Mesodermal cell (in vitro differentiated cells): ENCODE measurements around the gene VWA3B.

Source experiments
- H3K27ac ChIP-seq: 2 replicates; pipeline ENCODE4 v1.7.0; 2013; ENCODE audit warnings: mild to moderate bottlenecking, low read depth, low read length, moderate library complexity; ENCODE audit not compliant: severe bottlenecking
- H3K36me3 ChIP-seq: 2 replicates; pipeline ENCODE4 v1.7.1; 2013; ENCODE audit warnings: mild to moderate bottlenecking, low read length, moderate library complexity; ENCODE audit not compliant: control insufficient read depth, insufficient read depth
- H3K4me1 ChIP-seq: one replicate; pipeline ENCODE4 v1.7.1; 2013; ENCODE audit warnings: mild to moderate bottlenecking, low read length; ENCODE audit not compliant: insufficient read depth, control insufficient read depth, poor library complexity, severe bottlenecking
- H3K4me3 ChIP-seq: 2 replicates; pipeline ENCODE4 v1.7.0; 2013; ENCODE audit warnings: low read length, control low read depth, mild to moderate bottlenecking; ENCODE audit not compliant: insufficient read depth, poor library complexity, severe bottlenecking; ENCODE audit errors: extremely low read depth
- H3K9me3 ChIP-seq: 2 replicates; pipeline ENCODE4 v1.7.1; 2013; ENCODE audit warnings: mild to moderate bottlenecking, low read length, moderate library complexity; ENCODE audit not compliant: control insufficient read depth
- WGBS, 2 experiments: methylation state at CpG; one replicate each; pipeline ENCODE4 v1.1.5; 2013; ENCODE audit warnings: missing lambda C conversion rate in 2 of 2; ENCODE audit not compliant: insufficient coverage in 2 of 2; 5-methylcytosine and 5-hydroxymethylcytosine counted together

The VWA3B gene

GRCh38 chr2:98175811-98176210 lies 88.8 kb downstream of the VWA3B start:
- no peaks in the 10 kb centered on the region for H3K36me3 ChIP-seq
- no peak overlapping the region for H3K27ac ChIP-seq
- no peaks in the 10 kb centered on the region for H3K4me1 ChIP-seq
- H3K4me3 ChIP-seq = no peak overlapping the region
- WGBS, 2 experiments = 64 to 74% methylated on average over 2 to 6 of the region's 6 CpGs
- no peaks in the 10 kb centered on the region for H3K9me3 ChIP-seq

GRCh38 chr2:98177286-98177685 lies 90.3 kb downstream of the VWA3B start:
- no peaks in the 10 kb centered on the region for H3K36me3 ChIP-seq
- H3K4me3 ChIP-seq = no peak overlapping the region
- 40% methylated on average over 1 of the region's 2 CpGs; no CpG with 5 or more reads in 1 of the 2 experiments for WGBS, 2 experiments
- H3K4me1 ChIP-seq = no peaks in the 10 kb centered on the region
- no peaks in the 10 kb centered on the region for H3K9me3 ChIP-seq
- no peak overlapping the region for H3K27ac ChIP-seq

- Histone ChIP-seq H3K4me1 (no peaks in the 10 kb centered on the region), H3K36me3 (no peaks in the 10 kb centered on the region), H3K4me3 (no peak overlapping the region), H3K27ac (no peak overlapping the region), H3K9me3 (no peaks in the 10 kb centered on the region)
- 77 to 89% methylated on average over 2 to 5 of the region's 6 CpGs for WGBS, 2 experiments
These were observed 91.0 kb downstream of the VWA3B start for GRCh38 chr2:98177986-98178385.

- Histone ChIP-seq H3K27ac (no peak overlapping the region), H3K36me3 (no peaks in the 10 kb centered on the region), H3K9me3 (no peaks in the 10 kb centered on the region), H3K4me3 (no peak overlapping the region), H3K4me1 (no peaks in the 10 kb centered on the region)
- 88 to 91% methylated on average over 2 of the region's 2 CpGs for WGBS, 2 experiments
These were observed 93.5 kb downstream of the VWA3B start for GRCh38 chr2:98180456-98180855.

GRCh38 chr2:98181346-98181745 lies 94.4 kb downstream of the VWA3B start:
- Histone ChIP-seq H3K36me3 (no peaks in the 10 kb centered on the region), H3K27ac (no peak overlapping the region), H3K4me3 (no peak overlapping the region), H3K4me1 (no peaks in the 10 kb centered on the region), H3K9me3 (no peaks in the 10 kb centered on the region)
- 94% methylated on average over 3 of the region's 3 CpGs; no CpG with 5 or more reads in 1 of the 2 experiments for WGBS, 2 experiments

- Histone ChIP-seq H3K9me3 (no peaks in the 10 kb centered on the region), H3K4me1 (no peaks in the 10 kb centered on the region), H3K27ac (no peak overlapping the region), H3K4me3 (no peak overlapping the region), H3K36me3 (no peaks in the 10 kb centered on the region)
- 83 to 84% methylated on average over 4 to 5 of the region's 5 CpGs for WGBS, 2 experiments
These were observed 98.8 kb downstream of the VWA3B start for GRCh38 chr2:98185801-98186200.

GRCh38 chr2:98187194-98187593 lies 100.2 kb downstream of the VWA3B start:
- 89 to 100% methylated on average over 3 to 6 of the region's 9 CpGs for WGBS, 2 experiments
- Histone ChIP-seq H3K36me3 (no peaks in the 10 kb centered on the region), H3K4me1 (no peaks in the 10 kb centered on the region), H3K27ac (no peak overlapping the region), H3K9me3 (no peaks in the 10 kb centered on the region), H3K4me3 (no peak overlapping the region)

GRCh38 chr2:98188351-98189046 lies 101.5 kb downstream of the VWA3B start:
- Histone ChIP-seq H3K9me3 (no peaks in the 10 kb centered on the region), H3K36me3 (no peaks in the 10 kb centered on the region), H3K4me3 (no peak overlapping the region), H3K4me1 (no peaks in the 10 kb centered on the region), H3K27ac (no peak overlapping the region)
- WGBS, 2 experiments = 81 to 100% methylated on average over 1 to 3 of the region's 4 CpGs

- no peaks in the 10 kb centered on the region for H3K4me1 ChIP-seq
- WGBS, 2 experiments = 85 to 94% methylated on average over 4 to 5 of the region's 5 CpGs
- no peak overlapping the region for H3K27ac ChIP-seq
- H3K9me3 ChIP-seq = no peaks in the 10 kb centered on the region
- no peak overlapping the region for H3K4me3 ChIP-seq
- H3K36me3 ChIP-seq = no peaks in the 10 kb centered on the region
These were observed 104.9 kb downstream of the VWA3B start for GRCh38 chr2:98191883-98192282.

- H3K27ac ChIP-seq = no peak overlapping the region
- H3K4me1 ChIP-seq = no peaks in the 10 kb centered on the region
- WGBS, 2 experiments = 60 to 83% methylated on average over 1 of the region's 1 CpG
- H3K9me3 ChIP-seq = no peaks in the 10 kb centered on the region
- no peak overlapping the region for H3K4me3 ChIP-seq
- H3K36me3 ChIP-seq = no peaks in the 10 kb centered on the region
These were observed 114.6 kb downstream of the VWA3B start for GRCh38 chr2:98201576-98201975.

GRCh38 chr2:98205889-98206288 lies 118.9 kb downstream of the VWA3B start:
- Histone ChIP-seq H3K27ac (no peak overlapping the region), H3K36me3 (no peaks in the 10 kb centered on the region), H3K9me3 (no peaks in the 10 kb centered on the region), H3K4me3 (no peak overlapping the region), H3K4me1 (no peaks in the 10 kb centered on the region)
- WGBS, 2 experiments = 92 to 100% methylated on average over 2 of the region's 3 CpGs
